D721Med (cell line): ENCODE data around the gene CDKL5.
A peak's percentile ranks its signal among the peaks of the same experiment; 100 is the strongest.

Experiments used
- DNase-seq: peaks from one replicate; pipeline ENCODE4 v3.0.0; 2011; ENCODE audit warnings: low spot score; ENCODE audit not compliant: insufficient read length
- FAIRE-seq: peaks from 2 replicates; lab custom pipeline; 2011; peaks lifted over from hg19 to GRCh38; lab: Jason Lieb, UNC
- CTCF ChIP-seq: IDR thresholded peaks from 2 replicates; pipeline ENCODE4 v1.5.1; 2012; ENCODE audit warnings: mild to moderate bottlenecking, control low read depth; ENCODE audit not compliant: insufficient read depth; ENCODE audit errors: missing control alignments

Gene CDKL5

GRCh38 chrX:18672008-18672407, 246.6 kb downstream of the CDKL5 start, which contains the start of gene RS1:
Gene RS1, minus strand, starts transcription at chrX:18672108. Its CDS starts 40 bp downstream, at chrX:18672068.
- DNase-seq = peak; percentile 36

GRCh38 chrX:18674417-18674787, 249.0 kb downstream of the CDKL5 start:
- no peak for TF ChIP-seq CTCF
- DNase-seq = no peak
- FAIRE-seq = peak; percentile 70

More at GRCh38 chrX:18672008-18672407, 246.6 kb downstream of the CDKL5 start, which contains the start of gene RS1:
- TF ChIP-seq CTCF = no peak
- peak; percentile 85 for FAIRE-seq

GRCh38 chrX:18674788-18675735, 249.7 kb downstream of the CDKL5 start:
- no peak for TF ChIP-seq CTCF
- peak; percentile 43 for DNase-seq
- peak; percentile 46 for FAIRE-seq

DNA sequence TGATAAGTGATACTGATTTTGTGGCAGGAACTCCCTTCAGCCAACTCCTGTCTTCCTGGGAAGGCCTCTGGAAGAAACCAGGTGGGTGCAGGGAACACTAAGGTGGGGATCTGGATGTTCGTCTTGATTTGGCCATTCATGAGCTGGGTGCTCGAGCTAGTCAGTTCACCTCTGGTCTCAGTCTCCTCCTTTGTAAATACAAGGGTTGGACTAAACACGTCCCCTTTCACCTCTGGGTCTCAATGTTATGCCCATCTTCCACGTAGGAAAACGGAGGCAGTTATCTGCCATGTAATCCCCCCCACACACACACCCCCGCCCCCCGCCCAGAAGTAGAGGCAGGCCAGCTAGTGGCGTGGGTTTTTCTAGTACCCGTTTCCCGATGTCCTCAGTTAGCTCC, 250.6 kb downstream of the CDKL5 start:
- DNase-seq = no peak
- no peak for TF ChIP-seq CTCF
- FAIRE-seq = no peak

GRCh38 chrX:18676470-18676869, 251.1 kb downstream of the CDKL5 start:
- no peak for TF ChIP-seq CTCF
- no peak for DNase-seq
- no peak for FAIRE-seq

- FAIRE-seq = no peak
- no peak for TF ChIP-seq CTCF
- DNase-seq = no peak
Measured at GRCh38 chrX:18677161-18677869, 251.9 kb downstream of the CDKL5 start.
